HUES6 (cell line): ENCODE results near the gene CNTNAP5.

Experiments used
- H3K27ac ChIP-seq: 2 replicates; pipeline ENCODE4 v1.7.0; 2013; ENCODE audit warnings: low read depth, mild to moderate bottlenecking, low read length, inconsistent platforms
- H3K27me3 ChIP-seq: 2 replicates; pipeline ENCODE4 v1.6.1; 2013; ENCODE audit warnings: low read length; ENCODE audit not compliant: control insufficient read depth, insufficient read depth
- H3K36me3 ChIP-seq: 2 replicates; pipeline ENCODE4 v1.6.1; 2013; ENCODE audit warnings: low read length; ENCODE audit not compliant: control insufficient read depth, insufficient read depth
- H3K4me1 ChIP-seq: 2 replicates; pipeline ENCODE4 v1.6.1; 2013; ENCODE audit warnings: low read length; ENCODE audit not compliant: control insufficient read depth, insufficient read depth
- H3K4me3 ChIP-seq: 2 replicates; pipeline ENCODE4 v1.5.1; 2013; ENCODE audit warnings: low read depth, low read length
- H3K9ac ChIP-seq: one replicate; pipeline ENCODE4 v1.6.1; 2013; ENCODE audit warnings: mild to moderate bottlenecking, low read length
- H3K9me3 ChIP-seq: 2 replicates; pipeline ENCODE4 v1.6.1; 2013; ENCODE audit warnings: low read depth, low read length; ENCODE audit not compliant: control insufficient read depth, insufficient read depth

CNTNAP5 gene

DNA sequence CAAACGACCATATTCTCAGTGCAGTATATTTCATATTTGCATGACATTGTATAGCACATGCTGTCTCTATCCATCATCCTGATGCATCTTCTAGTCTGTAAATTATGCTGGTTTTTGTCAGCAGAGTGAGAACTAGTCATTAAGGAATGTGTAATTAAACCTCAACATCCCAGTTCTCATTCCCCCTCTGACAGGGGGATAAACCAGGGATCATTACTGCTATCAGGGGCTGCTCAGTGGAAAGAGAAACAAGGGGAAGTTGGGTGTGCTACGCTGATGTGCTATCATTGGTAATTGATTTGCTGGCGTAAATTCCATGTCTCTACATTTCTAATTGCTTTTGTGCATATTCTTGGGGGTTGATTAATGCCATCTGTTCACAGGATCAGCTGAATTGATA lies 7.7 kb downstream of the CNTNAP5 start:
- no peaks in the 10 kb centered on the region for H3K4me1 ChIP-seq
- H3K36me3 ChIP-seq: no peaks in the 10 kb centered on the region
- no peak overlapping the region for H3K4me3 ChIP-seq
- H3K9ac ChIP-seq: no peak overlapping the region
- H3K9me3 ChIP-seq: no peaks in the 10 kb centered on the region
- H3K27ac ChIP-seq: no peak overlapping the region
- H3K27me3 ChIP-seq: no peaks in the 10 kb centered on the region

DNA sequence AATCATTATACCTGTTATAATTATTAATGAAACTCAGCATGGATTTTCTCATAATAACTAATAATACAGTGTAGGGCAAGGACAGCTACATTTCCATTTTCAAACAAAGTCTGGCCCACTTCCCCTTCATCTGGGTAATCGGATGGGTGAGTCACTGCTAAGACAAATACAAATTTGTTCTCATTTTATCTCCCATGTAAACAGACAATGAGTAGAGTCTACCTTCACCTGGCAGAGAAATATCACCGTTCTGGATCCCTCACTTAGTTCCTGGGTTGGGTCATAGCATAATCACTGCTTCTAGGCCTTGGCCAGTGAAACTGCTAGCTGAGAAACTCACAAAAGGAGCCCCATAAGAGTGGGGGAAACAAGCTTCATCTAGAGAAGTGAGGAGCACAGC lies 9.2 kb downstream of the CNTNAP5 start:
- peaks cover 7% of the 10 kb centered on the region for H3K4me1 ChIP-seq
- no peak overlapping the region for H3K4me3 ChIP-seq
- H3K27ac ChIP-seq: no peak overlapping the region
- no peak overlapping the region for H3K9ac ChIP-seq
- no peaks in the 10 kb centered on the region for H3K36me3 ChIP-seq
- no peaks in the 10 kb centered on the region for H3K9me3 ChIP-seq
- no peaks in the 10 kb centered on the region for H3K27me3 ChIP-seq

DNA sequence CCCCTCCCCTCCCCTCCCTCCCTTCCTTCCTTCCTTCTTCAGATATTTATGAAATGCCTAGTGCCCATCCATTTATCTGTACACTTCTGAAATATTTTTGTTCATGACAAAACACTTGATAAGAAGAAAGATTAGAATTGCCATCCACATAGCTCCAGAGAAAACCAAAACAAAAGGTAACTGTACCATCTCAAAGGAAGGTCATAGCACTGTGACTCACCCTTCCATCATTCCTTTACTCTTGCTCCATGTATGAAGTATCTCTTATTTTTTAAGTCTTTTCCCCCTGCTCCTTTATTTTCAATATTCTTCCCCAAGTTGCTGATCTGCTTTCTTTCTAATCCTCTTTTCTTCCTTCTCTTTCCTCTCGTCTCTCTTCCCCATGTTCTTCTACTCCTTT lies 9.9 kb downstream of the CNTNAP5 start:
- peaks cover 9% of the 10 kb centered on the region for H3K4me1 ChIP-seq
- H3K9me3 ChIP-seq: no peaks in the 10 kb centered on the region
- no peaks in the 10 kb centered on the region for H3K36me3 ChIP-seq
- no peak overlapping the region for H3K4me3 ChIP-seq
- H3K27ac ChIP-seq: no peak overlapping the region
- H3K27me3 ChIP-seq: no peaks in the 10 kb centered on the region
- H3K9ac ChIP-seq: no peak overlapping the region

DNA sequence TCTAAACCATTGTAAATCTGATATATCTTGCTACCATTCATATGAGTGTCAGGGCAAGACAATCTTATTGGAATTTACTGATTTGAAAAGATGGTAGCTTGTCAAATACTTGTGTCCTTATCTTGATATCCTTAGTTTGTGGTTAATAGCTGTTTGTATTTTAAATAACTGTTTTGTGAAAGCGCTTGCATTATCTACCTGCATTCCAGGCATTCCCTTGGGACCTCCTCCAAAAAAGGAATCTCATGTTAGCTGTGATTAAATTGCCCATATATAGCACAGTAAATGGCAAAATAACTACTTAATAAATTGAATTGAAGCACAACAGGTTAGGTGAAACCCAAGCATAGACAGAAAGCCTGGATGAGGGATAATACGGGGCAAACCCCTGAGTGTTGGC lies 13.9 kb downstream of the CNTNAP5 start:
- Histone ChIP-seq H3K4me1 (peaks cover 9% of the 10 kb centered on the region), H3K9me3 (no peaks in the 10 kb centered on the region), H3K27me3 (no peaks in the 10 kb centered on the region), H3K4me3 (no peak overlapping the region), H3K9ac (no peak overlapping the region), H3K27ac (no peak overlapping the region), H3K36me3 (no peaks in the 10 kb centered on the region)

DNA sequence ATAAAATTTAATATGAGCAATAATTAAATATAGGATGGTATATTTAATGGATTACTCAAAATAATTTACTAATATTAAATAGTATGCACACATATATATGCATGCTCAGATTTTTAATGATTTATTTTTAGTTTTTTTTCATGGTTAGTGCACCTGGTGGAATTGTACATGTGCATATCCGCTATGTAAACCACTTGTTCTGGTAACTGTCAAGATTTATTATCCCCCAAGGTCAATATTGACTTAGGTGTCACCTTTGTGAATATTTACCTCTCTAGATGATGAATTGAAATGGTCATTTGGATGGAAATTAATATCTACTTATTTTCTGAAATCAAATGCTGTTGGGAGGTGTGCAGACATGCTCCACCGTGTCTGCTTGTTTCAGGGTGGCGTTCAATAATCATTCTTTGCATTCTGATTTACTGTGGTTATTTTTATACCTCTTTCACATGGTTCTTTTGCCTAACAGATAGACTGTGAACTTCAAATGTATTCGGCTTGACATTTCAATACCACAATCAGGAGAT lies 14.7 kb downstream of the CNTNAP5 start:
- H3K9ac ChIP-seq: no peak overlapping the region

DNA sequence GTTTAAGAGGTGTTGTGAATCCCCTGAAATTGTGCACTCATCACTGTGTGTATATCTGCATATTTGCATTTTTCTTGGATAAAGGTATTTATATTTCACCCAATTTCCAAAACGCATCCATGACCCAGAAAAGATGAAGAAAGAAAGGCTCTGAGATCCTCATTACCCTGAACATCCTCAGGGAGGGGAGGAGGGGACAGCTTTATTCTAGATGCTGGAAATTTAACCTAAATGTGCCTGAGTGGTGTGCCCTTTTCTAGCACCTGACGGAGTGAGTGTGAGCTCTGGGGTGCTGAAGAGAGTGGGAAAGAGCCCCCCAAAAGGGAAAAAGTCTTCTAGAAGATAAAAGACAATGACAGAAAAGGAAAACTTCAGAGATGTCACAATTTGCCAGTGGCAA lies 20.8 kb downstream of the CNTNAP5 start:
- Histone ChIP-seq H3K9ac (no peak overlapping the region), H3K27me3 (no peaks in the 10 kb centered on the region), H3K9me3 (no peaks in the 10 kb centered on the region), H3K4me1 (peaks cover 31% of the 10 kb centered on the region), H3K36me3 (no peaks in the 10 kb centered on the region), H3K27ac (peak overlapping the region; percentile 54; the same call in 1 of the 2 replicates), H3K4me3 (no peak overlapping the region; the same call in 1 of the 2 replicates)

More for the DNA sequence above, 14.7 kb downstream of the CNTNAP5 start:
- H3K9me3 ChIP-seq: no peaks in the 10 kb centered on the region
- no peak overlapping the region for H3K4me3 ChIP-seq
- peaks cover 9% of the 10 kb centered on the region for H3K4me1 ChIP-seq
- H3K27ac ChIP-seq: no peak overlapping the region
- no peaks in the 10 kb centered on the region for H3K27me3 ChIP-seq
- no peaks in the 10 kb centered on the region for H3K36me3 ChIP-seq

DNA sequence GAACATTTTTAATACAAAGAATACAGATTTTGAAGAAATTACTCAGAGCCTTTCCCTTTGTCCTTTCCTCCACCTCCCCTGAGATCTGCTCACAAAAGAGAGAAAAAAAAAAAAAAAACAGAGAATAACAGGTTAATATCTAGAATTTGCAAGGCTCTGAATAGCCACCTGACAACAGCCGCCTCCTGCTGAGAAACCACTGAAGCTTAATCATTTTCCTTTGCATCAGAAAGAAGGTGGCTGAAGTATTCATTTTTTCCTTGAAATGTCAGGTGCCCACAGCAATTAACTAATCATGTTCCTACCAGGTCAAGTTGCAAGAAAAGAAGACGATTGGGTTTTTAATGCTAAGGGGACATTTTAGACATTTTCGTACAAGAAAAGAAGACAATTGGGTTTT lies 21.2 kb downstream of the CNTNAP5 start:
- H3K4me1 ChIP-seq: peaks cover 31% of the 10 kb centered on the region
- peak overlapping the region; percentile 54; the same call in 1 of the 2 replicates for H3K27ac ChIP-seq
- no peaks in the 10 kb centered on the region for H3K27me3 ChIP-seq
- H3K4me3 ChIP-seq: peak overlapping the region; percentile 8; the same call in 1 of the 2 replicates
- no peaks in the 10 kb centered on the region for H3K36me3 ChIP-seq
- H3K9me3 ChIP-seq: no peaks in the 10 kb centered on the region
- no peak overlapping the region for H3K9ac ChIP-seq

DNA sequence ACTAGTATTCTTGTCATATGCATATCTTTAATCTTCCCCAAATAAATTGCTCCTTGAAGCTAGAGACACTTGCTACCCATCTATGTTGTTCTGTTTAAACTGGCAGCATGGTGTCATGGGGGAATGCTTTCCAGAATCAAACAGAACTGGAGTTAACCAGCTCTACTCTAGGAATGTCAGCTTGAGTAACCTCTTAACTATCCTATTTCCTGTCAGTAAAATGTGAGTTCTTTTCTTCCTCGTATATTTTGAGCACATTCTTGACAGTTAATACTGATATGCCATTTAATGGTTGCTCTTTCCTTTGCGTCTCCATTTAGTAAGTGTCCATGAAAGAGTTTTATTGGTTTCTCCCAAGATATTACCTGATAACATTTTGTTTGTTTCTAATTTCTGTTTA lies 23.0 kb downstream of the CNTNAP5 start:
- H3K9me3 ChIP-seq: no peaks in the 10 kb centered on the region
- H3K9ac ChIP-seq: no peak overlapping the region
- H3K36me3 ChIP-seq: no peaks in the 10 kb centered on the region
- peaks cover 31% of the 10 kb centered on the region for H3K4me1 ChIP-seq
- no peak overlapping the region for H3K4me3 ChIP-seq
- no peaks in the 10 kb centered on the region for H3K27me3 ChIP-seq
- H3K27ac ChIP-seq: no peak overlapping the region

DNA sequence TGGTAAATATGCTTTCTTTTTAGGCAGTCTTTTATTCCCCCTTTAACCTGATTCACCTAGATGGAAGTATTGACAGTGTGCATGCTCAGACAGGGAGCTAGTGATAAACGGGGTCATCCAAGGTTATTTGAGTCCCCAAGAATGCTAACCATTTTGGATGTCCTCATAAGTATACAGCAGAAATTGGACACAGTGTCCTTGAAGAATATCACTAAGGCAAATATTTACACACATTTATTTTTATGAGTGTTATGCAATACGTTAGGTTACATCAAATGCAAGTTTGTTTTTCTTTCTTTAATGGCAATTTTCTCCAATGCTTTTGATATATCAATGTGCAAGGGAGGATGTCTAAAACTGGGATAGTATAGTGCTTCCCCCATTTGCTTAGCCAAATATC lies 23.6 kb downstream of the CNTNAP5 start:
- H3K9me3 ChIP-seq: no peaks in the 10 kb centered on the region
- H3K9ac ChIP-seq: no peak overlapping the region

DNA sequence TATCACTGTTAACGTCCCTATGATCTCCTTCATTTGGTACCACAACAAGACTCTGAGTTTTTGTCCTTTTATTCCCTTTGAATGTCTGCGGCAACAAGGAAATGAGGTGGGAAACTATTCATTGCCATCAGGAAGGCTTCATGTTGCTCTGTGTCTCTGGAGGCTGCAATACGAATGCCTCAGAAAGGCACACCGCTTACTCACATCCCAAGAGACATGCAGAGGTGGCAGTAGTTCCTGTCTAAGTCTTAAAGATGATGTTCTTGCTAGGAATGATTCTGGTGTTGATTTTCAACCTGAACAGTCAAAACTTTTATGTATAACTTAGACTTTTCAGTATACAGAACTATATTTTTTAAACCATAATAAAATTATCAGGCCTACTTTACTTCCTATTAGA lies 24.0 kb downstream of the CNTNAP5 start:
- Histone ChIP-seq H3K4me1 (peaks cover 31% of the 10 kb centered on the region), H3K27me3 (no peaks in the 10 kb centered on the region), H3K9ac (no peak overlapping the region), H3K9me3 (no peaks in the 10 kb centered on the region), H3K4me3 (no peak overlapping the region), H3K27ac (no peak overlapping the region), H3K36me3 (no peaks in the 10 kb centered on the region)

More for the DNA sequence above, 23.6 kb downstream of the CNTNAP5 start:
- Histone ChIP-seq H3K4me1 (peaks cover 31% of the 10 kb centered on the region), H3K27me3 (no peaks in the 10 kb centered on the region), H3K4me3 (no peak overlapping the region), H3K27ac (no peak overlapping the region), H3K36me3 (no peaks in the 10 kb centered on the region)

DNA sequence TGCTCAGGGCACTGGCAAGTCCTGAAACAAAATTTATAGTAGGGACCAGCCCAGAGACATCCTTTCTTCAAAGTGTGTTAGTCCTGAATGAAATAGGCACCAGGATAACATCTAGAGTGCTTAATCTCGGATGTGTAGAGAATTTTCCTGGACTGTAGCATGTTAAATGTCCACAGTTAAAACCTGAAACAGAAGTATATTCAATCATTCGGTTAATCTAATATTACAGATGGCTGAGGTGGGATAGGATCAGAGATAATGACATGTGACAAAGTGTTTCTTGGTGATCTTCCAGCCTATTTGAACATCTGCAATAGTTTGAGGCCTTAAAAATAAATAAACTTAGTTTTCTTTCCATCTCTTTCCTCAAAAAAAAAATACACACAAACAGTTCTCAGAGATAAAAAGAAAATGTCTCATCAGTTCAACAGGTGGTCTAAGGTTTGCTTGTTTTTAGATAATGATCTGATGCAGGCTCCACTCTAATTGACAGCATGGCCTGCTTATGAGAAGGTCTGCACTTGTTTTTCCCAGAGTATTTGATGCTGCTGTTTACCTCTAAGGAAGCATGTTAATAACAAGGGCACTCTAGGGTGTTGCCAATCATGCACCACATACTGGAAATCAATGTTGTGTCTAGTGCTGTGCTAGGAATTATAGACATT lies 25.9 kb downstream of the CNTNAP5 start:
- H3K27ac ChIP-seq: no peak overlapping the region
- no peak overlapping the region for H3K4me3 ChIP-seq
- H3K27me3 ChIP-seq: no peaks in the 10 kb centered on the region
- H3K4me1 ChIP-seq: peaks cover 25% of the 10 kb centered on the region
- no peak overlapping the region for H3K9ac ChIP-seq
- H3K9me3 ChIP-seq: no peaks in the 10 kb centered on the region
- no peaks in the 10 kb centered on the region for H3K36me3 ChIP-seq
